ENCODE data around the gene MYBBP1A.

GRCh38 chr17:4544951-4545216, 10.3 kb downstream of the MYBBP1A start:
- TF ChIP-seq, protein P1, sequence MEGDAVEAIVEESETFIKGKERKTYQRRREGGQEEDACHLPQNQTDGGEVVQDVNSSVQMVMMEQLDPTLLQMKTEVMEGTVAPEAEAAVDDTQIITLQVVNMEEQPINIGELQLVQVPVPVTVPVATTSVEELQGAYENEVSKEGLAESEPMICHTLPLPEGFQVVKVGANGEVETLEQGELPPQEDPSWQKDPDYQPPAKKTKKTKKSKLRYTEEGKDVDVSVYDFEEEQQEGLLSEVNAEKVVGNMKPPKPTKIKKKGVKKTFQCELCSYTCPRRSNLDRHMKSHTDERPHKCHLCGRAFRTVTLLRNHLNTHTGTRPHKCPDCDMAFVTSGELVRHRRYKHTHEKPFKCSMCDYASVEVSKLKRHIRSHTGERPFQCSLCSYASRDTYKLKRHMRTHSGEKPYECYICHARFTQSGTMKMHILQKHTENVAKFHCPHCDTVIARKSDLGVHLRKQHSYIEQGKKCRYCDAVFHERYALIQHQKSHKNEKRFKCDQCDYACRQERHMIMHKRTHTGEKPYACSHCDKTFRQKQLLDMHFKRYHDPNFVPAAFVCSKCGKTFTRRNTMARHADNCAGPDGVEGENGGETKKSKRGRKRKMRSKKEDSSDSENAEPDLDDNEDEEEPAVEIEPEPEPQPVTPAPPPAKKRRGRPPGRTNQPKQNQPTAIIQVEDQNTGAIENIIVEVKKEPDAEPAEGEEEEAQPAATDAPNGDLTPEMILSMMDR (IDR thresholded peaks at IDR 0.05), result no peak
- TF ChIP-seq EZH2 (IDR thresholded peaks at IDR 0.05; ENCODE audit: borderline replicate concordance, insufficient read depth, low read depth, low read length, poor library complexity, severe bottlenecking), result no peak

Measured in B cell (primary cell).